DMS53 treated with DMSO at 0.1 percent for 48 hours (cell line): ENCODE results near the gene SLX9.
"Not testable (repeated sequence)": the region's sequence is repeated elsewhere in the genome, so short reads cannot be mapped to it uniquely, and the experiment has no call there.

Experiments used
- DNase-seq: peaks from one replicate; lab custom pipeline; 2025; ENCODE audit not compliant: unreplicated experiment; lab: John Stamatoyannopoulos, UW

Gene SLX9

DNA sequence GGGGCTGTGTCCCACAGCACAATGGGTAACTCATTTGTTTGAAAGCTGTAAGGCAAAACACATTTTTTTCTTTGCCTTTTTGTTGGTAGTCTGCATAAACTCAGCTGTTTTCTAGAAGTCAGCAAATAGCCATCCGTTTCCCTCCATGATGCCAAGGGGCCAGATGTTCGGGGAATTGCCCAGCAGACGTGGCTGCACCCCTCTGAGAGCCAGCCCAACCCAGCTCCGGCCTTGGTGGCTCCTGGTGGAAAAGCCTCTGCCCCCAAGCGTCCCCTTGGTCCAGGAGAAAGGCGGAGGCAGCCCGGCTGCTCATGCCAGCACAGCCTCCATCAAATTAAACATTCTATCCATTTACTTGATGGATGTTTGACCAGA is 76.2 kb downstream of the SLX9 start:
- DNase-seq, result no peak

DNA sequence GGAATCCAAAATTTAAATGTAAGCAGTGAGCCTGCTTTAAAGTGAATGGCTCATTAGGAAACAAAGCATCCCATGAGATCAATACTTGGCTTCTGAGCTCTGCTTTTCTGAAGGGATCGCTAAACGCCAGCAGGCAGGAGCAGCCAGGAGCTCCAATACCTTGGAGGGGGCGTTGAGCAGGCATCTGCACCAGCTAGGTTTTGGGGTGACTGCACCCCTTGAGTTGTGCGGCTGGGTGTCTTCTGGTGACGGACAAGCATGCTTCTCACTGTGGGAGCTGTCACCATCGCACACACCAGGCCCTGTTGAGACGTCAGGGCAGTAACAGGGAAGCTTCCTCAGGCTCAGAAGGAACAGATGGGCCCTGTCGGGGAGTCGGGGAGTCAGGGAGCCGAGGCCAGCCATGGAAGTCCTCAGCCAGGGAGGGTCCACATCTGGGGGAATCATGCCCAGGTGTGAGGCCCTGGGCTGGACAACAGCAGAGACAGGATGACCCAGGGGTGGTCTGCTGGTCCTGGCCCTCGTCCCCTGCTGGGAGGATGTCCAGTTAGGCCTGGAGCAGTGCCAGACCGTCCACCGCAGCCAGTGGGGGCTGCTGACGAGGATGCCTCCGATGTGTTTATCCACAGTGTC is 76.7 kb downstream of the SLX9 start:
- no peak for DNase-seq

DNA sequence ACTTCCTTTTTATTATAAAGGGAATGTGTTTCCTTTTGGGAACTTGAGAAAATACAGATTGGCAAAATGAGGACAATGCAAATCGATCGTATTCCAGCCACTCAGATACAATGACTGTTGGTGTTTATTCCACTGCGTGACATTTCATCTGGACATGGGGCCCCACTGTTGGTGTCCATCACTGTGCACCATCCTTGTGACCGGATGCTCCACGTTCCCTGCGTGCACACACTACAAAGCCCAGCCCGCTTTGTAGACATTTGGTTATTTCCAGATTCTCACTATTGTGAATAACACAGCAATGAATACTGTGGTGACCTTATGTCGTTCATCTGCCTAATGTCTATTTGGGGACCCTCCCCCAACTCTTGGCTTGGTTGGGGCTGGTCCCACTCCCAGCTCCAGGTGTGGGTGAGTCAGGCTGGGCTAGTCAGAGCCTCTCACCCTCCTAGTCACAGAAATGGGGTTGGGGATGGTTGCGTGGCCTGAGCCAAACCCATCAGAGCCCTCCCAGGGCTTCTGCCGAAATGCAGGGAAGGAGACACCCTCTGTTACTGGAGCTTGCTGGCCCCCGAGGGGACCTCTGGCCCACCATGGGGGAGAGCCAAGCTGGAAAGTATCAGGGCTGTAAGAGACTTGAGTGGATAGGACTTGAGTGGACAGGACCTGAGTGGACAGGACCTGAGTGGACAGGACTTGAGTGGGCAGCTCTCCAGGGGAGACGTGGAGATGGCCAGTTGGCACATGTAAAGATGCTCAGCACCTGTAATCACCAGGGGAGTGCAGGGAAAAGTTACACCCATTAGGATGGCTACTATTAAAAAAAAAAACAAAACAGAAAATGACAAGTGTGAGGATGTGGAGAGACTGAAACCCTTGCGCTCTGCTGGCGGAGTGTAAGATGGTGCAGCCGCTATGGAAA is 77.5 kb downstream of the SLX9 start:
- no peak for DNase-seq

DNA sequence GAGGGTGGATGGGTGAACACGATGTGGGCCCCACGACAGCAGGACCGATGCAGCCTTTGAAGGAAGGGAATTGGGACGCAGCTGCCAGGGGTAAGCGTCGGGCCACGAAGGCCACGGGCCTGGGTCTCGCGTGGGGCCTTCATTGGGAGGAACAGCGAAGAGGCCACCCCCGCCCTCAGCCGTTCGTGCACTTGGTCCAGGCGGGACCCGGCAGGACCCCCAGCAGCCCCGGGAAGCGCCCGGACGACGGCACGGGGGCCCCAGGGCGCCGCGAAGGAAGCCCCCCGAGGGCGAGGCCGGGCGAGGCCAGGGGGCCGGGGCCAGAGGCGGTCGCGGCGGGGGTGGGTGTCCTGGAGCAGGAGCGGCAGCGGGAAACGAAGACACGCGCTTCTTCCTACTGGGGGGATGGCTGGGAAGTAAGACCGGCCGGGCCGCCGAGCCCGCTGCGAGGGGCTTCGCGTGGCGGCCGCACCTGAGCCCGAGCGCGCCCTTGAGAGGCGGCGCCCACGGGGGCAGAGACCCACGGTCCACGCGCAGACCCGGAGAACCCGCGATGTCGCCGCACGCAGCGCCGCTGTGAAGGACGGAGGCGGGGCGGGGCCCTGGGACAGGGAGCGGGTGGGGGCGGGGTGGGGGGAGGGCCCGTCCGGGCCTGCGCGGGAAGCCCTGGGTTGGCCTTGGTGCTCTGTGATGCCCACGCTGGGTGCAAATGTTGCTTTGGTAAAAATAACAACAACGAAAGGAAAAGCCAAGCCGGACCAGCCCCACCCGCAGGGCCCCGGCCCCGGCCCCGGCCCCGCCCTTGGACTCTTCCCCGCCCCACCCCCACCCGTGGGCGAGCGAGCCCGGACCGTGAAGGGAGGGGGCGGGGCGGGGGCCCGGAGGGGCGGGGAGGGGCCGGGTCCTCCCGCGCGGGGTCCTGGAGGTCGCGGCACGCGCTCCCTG is 78.6 kb downstream of the SLX9 start:
- no peak for DNase-seq

DNA sequence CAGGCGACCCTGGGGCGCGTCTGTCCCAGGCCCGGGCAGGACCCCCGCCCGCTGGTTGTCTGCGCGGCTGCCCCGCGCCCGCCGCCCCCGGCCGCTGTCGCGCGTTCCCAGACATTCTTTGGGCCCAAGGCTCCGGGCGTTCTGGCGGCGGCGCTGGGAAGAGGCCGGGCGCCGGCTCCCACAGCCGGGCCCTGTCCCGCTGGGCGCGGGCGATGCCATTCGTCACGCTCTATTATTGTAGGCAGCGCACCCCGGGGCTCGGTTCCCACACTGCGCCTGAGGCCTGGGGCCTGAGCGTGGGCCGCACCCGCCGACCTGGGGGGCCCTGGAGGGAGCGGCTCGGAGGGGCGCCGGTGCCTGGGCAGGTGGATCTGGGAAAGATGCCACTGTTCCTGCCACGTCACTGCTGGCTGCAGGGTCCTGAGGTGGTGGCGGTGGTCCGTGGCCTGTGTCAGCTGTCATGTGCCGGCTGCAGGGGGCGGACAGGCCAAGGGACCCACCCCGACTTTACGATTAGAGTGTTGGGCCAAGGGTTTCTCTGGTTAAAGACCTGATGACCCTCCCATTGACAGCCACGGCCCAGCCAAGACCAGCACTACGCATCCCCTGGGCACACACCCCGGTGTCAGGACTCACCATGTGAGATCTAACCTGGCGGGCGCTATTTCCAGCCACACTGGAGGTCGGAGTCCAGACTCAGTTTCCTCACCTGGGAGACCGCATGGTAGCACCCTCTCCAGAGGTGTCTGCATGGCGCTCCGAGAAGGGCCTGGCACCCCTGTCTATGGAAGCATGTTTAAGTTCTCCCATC is 79.5 kb downstream of the SLX9 start:
- DNase-seq, result no peak

DNA sequence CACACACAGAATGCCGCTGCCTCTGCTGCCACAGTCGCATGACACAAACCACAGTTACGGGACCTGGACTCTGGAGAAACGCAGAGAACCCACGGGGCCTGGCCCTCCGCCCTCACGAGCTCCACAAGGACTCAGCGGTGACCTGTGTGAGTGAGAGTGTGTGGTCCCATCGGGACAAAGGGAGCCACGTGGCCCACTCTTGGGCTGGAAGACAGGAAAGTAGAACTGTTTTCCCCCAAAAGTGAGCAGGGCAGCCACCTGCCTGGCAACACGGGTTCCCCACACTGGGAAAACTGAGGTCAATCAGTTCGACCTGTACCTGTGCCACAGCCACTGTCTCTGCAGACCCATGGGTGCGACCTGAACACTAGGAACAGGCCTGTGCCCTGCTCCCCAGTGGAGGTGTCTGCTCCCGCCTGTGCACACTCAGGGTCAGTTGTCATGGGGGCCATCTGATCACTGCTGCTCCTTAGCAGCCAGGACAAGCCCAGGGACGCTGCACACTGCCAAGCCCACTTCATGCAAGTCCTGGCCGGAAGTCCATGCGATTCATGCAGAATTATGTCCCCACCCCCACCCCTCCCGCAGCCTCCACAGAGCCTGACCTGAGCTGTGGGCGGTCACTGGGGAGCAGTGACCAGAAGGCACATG is 80.2 kb downstream of the SLX9 start:
- DNase-seq, result no peak

DNA sequence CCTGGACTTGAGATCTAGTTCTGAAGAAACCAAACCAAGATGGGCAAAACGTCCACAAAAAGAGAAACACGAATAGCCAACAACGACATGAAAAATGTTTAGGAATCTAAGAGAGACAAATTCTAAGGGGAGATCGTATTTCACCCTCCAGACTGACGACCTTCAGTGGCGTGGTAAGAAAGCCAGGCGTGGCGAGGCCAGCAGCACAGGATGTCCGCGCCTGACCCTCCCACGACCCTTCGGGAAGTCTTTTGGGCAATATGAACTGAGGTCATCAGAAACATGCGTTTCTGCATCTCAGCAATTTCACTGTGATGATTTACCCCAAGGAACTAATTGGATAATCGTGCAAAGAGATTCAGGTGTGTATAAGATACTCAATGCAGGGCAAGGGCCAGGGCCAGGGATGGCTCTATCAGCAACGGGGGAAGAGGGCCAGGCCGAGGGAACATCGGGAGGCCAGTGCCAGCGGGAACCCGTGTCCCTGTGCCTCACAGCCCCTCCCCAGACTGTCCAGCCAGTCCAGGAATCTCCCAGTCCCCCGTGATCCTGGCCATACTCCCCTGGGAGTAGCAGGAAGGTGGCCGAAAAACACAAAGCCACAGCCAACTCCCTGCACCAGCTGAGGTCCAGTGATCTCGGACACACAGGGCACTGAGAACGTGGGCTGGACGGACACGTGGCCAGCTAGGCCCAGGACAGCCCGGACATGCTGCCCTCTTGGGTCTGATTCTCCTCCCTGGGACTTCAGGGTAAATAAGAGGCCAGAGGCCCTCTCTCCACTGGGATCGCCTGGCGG is 81.0 kb downstream of the SLX9 start:
- DNase-seq, result no peak

DNA sequence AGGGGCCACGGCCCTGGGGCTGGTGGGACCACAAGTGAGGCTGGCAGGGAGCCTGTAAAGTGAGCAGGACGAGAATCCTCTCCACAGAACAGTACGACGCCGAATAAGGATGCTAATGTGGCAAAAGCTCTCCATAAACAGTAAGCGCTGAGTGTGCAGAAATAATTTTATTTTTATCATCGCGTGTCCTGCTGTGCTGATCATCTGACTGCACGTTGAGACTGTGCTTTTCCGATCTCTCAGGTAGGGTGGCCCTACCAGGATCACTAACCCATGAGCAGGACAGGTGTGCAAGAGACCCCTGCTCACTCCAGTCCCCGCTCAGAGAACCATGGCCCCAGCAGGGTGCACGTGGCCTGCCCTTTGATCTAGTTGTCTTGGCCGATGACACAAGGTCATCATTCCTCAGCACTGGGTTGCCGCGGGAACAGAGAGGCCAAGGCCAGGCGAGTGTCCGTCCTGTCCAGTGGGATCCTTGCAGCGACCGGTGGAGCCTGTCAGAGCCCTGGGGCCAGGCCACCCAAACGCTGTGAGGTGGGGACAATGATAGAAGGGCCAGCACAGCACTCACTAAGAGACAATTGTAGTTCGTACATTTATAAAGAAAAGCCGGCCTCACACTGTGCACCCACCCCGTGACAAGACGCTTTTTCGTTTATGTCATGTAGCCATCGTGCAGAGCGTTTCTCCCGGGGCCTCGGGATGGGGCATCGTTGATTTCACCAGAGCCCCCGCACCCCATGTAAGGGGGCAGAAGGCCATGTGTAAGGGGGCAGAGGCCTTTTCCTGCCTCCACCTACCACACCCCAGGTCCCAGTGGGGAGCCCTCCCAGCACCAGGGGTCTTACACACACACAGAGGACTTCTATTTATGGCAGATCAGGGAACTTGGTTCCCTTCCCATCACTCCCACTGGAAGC is 81.9 kb downstream of the SLX9 start:
- no peak for DNase-seq

DNA sequence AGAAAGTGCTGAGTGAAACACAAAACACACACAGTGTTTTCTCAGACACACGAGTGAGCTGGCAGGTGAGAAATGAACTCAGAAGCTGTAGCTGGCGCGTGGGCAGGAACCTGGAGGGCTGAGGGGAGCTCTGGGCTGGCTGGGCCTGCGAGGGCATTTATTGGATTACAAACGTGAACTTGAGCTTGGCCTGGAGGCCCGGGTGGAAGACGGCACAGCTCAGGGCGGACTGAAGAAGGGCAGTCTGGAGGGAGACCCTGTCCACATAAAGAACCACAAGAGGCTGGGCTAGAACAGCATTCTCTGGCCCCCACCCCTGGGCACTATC is 82.5 kb downstream of the SLX9 start:
- no peak for DNase-seq

DNA sequence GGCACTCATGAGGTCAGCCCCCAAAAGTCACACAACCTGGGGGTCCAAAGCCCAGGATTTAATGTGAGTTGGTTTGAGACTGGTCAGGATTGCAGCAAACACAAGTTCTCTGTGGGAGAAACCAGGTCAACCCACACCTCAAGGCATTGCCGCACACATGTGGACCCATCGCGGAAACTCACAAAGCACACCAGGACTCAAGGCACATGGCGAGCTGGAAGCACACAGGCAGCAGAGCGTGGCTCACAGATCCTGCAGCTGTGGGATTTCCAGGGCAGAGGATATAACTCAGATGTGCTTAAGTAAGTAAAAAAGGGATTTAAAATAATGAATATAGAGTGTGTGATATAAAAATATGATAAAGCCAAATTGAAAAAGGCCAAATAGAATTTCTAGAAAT is 82.9 kb downstream of the SLX9 start:
- no peak for DNase-seq

DNA sequence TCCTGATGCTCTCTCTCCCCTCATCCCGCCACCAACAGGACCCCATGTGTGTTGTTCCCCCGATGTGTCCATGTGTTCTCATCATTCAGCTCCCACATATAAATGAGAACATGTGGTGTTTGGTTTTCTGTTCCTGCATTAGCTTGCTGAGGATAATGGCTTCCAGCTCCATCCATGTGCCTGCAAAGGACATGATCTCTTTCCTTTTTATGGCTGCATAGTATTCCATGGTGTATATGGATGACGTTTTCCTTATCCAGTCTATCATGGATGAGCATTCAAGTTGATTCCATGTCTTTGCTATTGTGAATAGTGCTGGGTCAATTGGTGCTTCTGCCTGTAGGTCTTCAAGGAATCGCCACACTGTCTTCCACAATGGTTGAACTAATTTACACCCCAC is 84.7 kb downstream of the SLX9 start:
- not testable (repeated sequence) for DNase-seq

DNA sequence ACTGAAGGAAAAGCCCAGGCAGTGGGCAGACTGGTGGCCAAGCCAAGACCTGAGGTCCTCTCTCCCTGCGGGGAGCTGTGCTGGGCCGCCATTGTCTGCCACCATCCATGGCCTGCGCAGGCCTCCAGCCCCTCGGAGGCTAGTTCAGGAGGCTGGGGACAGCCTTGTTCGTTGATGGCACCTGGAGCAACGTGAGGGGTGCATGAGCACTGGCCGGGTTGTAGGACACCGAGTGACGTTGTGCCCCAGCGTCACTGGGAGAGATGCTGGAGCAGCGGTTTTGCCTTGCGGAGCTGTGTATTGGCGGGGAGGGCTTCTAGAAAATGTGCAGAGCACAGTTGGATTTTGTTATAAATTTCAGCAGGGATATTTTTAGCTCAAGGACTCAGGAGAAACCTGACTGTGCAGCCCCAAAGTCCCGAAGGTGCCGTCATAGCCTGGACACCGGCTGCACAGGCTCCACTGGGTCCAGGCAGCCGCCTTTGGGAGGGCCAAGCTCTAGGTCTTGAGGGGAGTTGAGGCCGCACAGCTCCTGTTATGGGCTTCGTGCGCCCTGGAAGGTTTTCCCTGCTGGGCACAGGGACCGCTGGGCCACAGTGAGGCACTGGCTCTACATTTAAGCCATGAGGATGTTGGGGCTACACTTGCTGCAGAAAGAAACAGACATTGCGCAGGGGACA is 86.4 kb downstream of the SLX9 start:
- no peak for DNase-seq
